ENCODE measurements around the gene SLC35F3.

The SLC35F3 gene

DNA sequence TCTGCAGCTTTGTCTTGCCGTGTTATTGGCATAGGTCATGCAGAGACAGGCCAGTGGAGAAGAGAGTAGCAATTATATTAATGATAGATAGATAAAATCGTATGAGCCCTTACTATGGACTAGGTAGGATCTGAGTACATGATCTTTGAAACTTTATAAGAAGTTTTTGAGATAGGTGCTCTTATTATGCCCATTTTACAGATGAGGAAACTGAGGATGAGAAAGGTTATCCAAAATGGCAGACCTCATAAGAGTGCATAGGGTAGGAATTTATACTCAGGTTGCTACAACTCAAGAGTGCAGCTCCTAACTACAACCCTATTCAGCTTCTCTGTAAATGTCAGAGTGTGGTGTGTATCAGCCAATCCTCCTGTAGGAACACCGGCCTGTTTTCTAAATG, 89.6 kb downstream of the SLC35F3 start:
- no peak for DNase-seq (ENCODE audit: low read depth)
- TF ChIP-seq, protein P1, sequence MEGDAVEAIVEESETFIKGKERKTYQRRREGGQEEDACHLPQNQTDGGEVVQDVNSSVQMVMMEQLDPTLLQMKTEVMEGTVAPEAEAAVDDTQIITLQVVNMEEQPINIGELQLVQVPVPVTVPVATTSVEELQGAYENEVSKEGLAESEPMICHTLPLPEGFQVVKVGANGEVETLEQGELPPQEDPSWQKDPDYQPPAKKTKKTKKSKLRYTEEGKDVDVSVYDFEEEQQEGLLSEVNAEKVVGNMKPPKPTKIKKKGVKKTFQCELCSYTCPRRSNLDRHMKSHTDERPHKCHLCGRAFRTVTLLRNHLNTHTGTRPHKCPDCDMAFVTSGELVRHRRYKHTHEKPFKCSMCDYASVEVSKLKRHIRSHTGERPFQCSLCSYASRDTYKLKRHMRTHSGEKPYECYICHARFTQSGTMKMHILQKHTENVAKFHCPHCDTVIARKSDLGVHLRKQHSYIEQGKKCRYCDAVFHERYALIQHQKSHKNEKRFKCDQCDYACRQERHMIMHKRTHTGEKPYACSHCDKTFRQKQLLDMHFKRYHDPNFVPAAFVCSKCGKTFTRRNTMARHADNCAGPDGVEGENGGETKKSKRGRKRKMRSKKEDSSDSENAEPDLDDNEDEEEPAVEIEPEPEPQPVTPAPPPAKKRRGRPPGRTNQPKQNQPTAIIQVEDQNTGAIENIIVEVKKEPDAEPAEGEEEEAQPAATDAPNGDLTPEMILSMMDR (IDR thresholded peaks at IDR 0.05; ENCODE audit: insufficient read depth, low read depth, low read length, missing control alignments), result no peak

GRCh38 chr1:233998456-233998855, 94.0 kb downstream of the SLC35F3 start:
- TF ChIP-seq, protein P1 (IDR thresholded peaks at IDR 0.05; ENCODE audit: insufficient read depth, low read depth, low read length, missing control alignments), result no peak
- no peak overlapping the region for H3K4me3 ChIP-seq (ENCODE audit: low read depth, low read length)
- DNase-seq (ENCODE audit: low read depth), result no peak

More for the DNA sequence above, 89.6 kb downstream of the SLC35F3 start:
- no peak overlapping the region for H3K4me3 ChIP-seq (ENCODE audit: low read depth, low read length)

DNA sequence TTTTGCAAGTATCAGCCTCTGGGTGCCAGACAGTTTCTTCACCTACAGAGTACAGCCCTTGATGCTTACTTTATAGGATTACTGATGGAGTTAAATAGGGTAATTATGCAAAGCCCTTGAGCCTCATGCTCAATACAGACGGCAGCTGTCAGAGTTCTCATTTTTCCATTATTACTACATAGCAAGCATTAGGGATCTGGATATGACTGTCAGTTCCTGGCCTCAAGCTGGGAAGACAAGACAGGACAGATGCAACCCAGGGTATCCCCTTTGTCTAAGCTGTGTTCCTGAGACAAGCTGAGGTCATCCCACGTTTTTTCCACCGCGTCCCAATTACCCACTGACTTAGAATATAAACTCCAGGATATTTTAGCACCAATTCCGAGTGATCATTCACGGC, 94.4 kb downstream of the SLC35F3 start:
- TF ChIP-seq, protein P1 (IDR thresholded peaks at IDR 0.05; ENCODE audit: insufficient read depth, low read depth, low read length, missing control alignments), result no peak
- no peak for DNase-seq (ENCODE audit: low read depth)
- H3K4me3 ChIP-seq (ENCODE audit: low read depth, low read length), result no peak overlapping the region

DNA sequence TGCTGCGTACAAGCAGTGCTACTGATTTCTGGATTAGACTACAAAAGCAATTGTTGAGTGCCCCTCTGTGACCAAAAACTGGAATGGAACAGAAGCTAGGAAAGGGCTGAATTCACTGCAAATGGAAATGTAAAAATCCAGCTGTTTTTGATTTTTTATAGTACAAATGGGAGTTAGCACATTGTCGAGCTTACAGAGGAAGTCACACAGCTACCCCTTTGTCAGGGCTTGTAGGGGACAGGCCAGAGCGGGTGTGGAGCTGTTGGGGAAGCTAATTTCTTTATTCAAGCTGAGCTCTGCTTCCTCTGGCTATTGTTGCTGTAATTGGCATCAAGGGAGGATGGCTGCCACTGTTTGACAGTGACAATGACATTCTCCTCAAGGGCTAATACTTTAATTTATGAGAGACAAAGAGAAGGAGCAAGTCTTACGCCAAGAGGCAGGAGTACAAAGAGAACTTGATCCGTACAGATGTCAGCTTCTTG, 96.1 kb downstream of the SLC35F3 start:
- no peak for DNase-seq (ENCODE audit: low read depth)
- TF ChIP-seq, protein P1 (IDR thresholded peaks at IDR 0.05; ENCODE audit: insufficient read depth, low read depth, low read length, missing control alignments), result no peak
- H3K4me3 ChIP-seq (ENCODE audit: low read depth, low read length), result no peak overlapping the region

GRCh38 chr1:234001817-234002216, 97.3 kb downstream of the SLC35F3 start:
- H3K4me3 ChIP-seq (ENCODE audit: low read depth, low read length), result no peak overlapping the region
- DNase-seq (ENCODE audit: low read depth), result no peak
- TF ChIP-seq, protein P1 (IDR thresholded peaks at IDR 0.05; ENCODE audit: insufficient read depth, low read depth, low read length, missing control alignments), result no peak

GRCh38 chr1:234004591-234004990, 100.1 kb downstream of the SLC35F3 start:
- no peak for DNase-seq (ENCODE audit: low read depth)
- no peak overlapping the region for H3K4me3 ChIP-seq (ENCODE audit: low read depth, low read length)
- TF ChIP-seq, protein P1 (IDR thresholded peaks at IDR 0.05; ENCODE audit: insufficient read depth, low read depth, low read length, missing control alignments), result no peak

GRCh38 chr1:234007684-234008083, 103.2 kb downstream of the SLC35F3 start:
- TF ChIP-seq, protein P1 (IDR thresholded peaks at IDR 0.05; ENCODE audit: insufficient read depth, low read depth, low read length, missing control alignments), result no peak
- DNase-seq (ENCODE audit: low read depth), result no peak
- H3K4me3 ChIP-seq (ENCODE audit: low read depth, low read length), result no peak overlapping the region

All from GM12865 (cell line).